ENCODE results near the gene TMEM203.

Gene TMEM203

GRCh38 chr9:137193771-137194170, 11.7 kb downstream of the TMEM203 start:
- DNase-seq = no peak

- DNase-seq = no peak
Measured at GRCh38 chr9:137192859-137193258, 12.6 kb downstream of the TMEM203 start.

- no peak for DNase-seq
Measured at GRCh38 chr9:137192448-137192780, 13.0 kb downstream of the TMEM203 start.

GRCh38 chr9:137191691-137192447, 13.6 kb downstream of the TMEM203 start:
- DNase-seq = no peak

GRCh38 chr9:137191245-137191644, 14.2 kb downstream of the TMEM203 start:
- no peak for DNase-seq

GRCh38 chr9:137190315-137190856, 15.1 kb downstream of the TMEM203 start:
- DNase-seq = no peak

- DNase-seq = no peak
Measured at GRCh38 chr9:137189297-137190295, 15.9 kb downstream of the TMEM203 start.

GRCh38 chr9:137188490-137189296, 16.8 kb downstream of the TMEM203 start, which contains the start of the genes ANAPC2 and SSNA1:
Gene ANAPC2 (minus strand): TSS chr9:137188560. CDS start chr9:137188532, 28 bp downstream.
Gene SSNA1 (plus strand): TSS chr9:137188676. CDS start chr9:137188727, 51 bp downstream.
- DNase-seq = peak; percentile 88

- DNase-seq = no peak
Measured at GRCh38 chr9:137188086-137188489, 17.4 kb downstream of the TMEM203 start.

GRCh38 chr9:137187386-137187785, 18.1 kb downstream of the TMEM203 start:
- no peak for DNase-seq

- no peak for DNase-seq
Measured at GRCh38 chr9:137186385-137186784, 19.1 kb downstream of the TMEM203 start.

- no peak for DNase-seq
Measured at GRCh38 chr9:137185921-137186320, 19.5 kb downstream of the TMEM203 start.

- DNase-seq = no peak
Measured at GRCh38 chr9:137184881-137185660, 20.4 kb downstream of the TMEM203 start.

GRCh38 chr9:137183980-137184595, 21.4 kb downstream of the TMEM203 start:
- DNase-seq = no peak

GRCh38 chr9:137182836-137183235, 22.6 kb downstream of the TMEM203 start:
- no peak for DNase-seq

GRCh38 chr9:137181680-137182079, 23.8 kb downstream of the TMEM203 start:
- no peak for DNase-seq

- DNase-seq = no peak
Measured at GRCh38 chr9:137180491-137180890, 25.0 kb downstream of the TMEM203 start.

- no peak for DNase-seq
Measured at GRCh38 chr9:137179761-137180160, 25.7 kb downstream of the TMEM203 start.

- DNase-seq = no peak
Measured at GRCh38 chr9:137178939-137179630, 26.4 kb downstream of the TMEM203 start.

GRCh38 chr9:137178201-137178938, 27.1 kb downstream of the TMEM203 start:
- no peak for DNase-seq

All from NCI-H510A (cell line).